RWPE1 (cell line): ENCODE measurements around the gene RGS3.
A peak's percentile ranks its signal among the peaks of the same experiment; 100 is the strongest.
"Not testable (repeated sequence)": the region's sequence is repeated elsewhere in the genome, so short reads cannot be mapped to it uniquely, and the experiment has no call there.

Source experiments
- CTCF ChIA-PET: fragments of 350-600 bp; sonication (Branson Sonifier 250); formaldehyde crosslinking; extraction: SDS; loops from one replicate; lab custom pipeline; 2021; lab: Yijun Ruan, JAX
- POLR2A ChIA-PET: fragments of 400-600 bp; formaldehyde crosslinking; extraction: SDS; loops from one replicate; lab custom pipeline; 2020; ENCODE audit warnings: antibody characterized with exemption; ENCODE audit not compliant: low non-redundant PET; lab: Yijun Ruan, JAX
- DNase-seq: peaks from one replicate; pipeline ENCODE4 v3.0.0; 2012; ENCODE audit warnings: low spot score
- H3K27ac ChIP-seq: fragments of 450-650 bp; 2 replicates; pipeline ENCODE4 v1.5.1; 2017
- TF ChIP-seq, protein P1 (sequence below): fragments of 450-650 bp; conservative IDR thresholded peaks from 2 replicates; pipeline ENCODE4 v1.5.1; 2017; ENCODE audit warnings: low read depth, mild to moderate bottlenecking

Gene RGS3

DNA sequence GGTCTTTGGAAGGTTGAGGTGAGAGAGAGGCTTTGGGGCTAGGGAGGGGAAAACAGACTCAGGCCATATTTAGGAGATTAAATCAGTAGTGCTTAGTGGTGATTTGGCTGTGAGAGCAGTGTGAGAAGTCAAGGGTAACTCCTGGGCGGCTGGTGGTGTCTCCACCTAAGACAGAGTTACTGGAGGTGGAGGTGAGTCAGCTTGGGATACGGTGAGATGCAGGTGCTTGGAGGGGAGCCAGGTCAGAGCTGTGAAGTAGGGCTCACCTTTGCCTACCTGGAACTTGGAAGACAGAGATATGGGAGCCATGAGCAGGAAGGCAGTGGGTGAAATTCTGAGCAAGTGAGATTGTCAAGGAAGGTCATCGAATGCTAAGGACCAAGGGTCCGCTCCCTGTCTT is 24.5 kb downstream of the RGS3 start:
- peak; percentile 77 for DNase-seq
- POLR2A ChIA-PET, result no interaction called here
- H3K27ac ChIP-seq, result no peak overlapping the region
- CTCF ChIA-PET, result no interaction called here
- TF ChIP-seq, protein P1, sequence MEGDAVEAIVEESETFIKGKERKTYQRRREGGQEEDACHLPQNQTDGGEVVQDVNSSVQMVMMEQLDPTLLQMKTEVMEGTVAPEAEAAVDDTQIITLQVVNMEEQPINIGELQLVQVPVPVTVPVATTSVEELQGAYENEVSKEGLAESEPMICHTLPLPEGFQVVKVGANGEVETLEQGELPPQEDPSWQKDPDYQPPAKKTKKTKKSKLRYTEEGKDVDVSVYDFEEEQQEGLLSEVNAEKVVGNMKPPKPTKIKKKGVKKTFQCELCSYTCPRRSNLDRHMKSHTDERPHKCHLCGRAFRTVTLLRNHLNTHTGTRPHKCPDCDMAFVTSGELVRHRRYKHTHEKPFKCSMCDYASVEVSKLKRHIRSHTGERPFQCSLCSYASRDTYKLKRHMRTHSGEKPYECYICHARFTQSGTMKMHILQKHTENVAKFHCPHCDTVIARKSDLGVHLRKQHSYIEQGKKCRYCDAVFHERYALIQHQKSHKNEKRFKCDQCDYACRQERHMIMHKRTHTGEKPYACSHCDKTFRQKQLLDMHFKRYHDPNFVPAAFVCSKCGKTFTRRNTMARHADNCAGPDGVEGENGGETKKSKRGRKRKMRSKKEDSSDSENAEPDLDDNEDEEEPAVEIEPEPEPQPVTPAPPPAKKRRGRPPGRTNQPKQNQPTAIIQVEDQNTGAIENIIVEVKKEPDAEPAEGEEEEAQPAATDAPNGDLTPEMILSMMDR, result no peak

DNA sequence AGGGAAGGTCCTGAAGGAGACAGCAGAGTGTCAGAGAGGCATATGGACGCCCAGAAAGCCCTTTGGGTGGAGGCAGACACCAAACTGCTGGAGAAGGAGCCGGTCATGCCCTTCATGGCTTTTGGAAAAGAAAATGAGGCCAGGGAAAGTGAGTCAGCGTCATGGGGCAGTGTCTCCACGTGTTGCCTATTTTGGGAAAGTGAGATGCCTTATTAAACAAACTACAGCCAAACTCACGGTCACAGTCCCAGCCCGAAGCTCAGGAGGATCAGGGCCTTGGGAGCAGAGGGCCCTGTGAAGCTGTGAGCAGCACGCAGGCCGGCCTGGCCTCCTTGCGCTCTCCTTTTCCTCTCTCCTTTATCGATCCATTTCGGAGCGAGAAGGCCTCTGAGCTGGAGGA is 25.0 kb downstream of the RGS3 start:
- DNase-seq, result no peak
- CTCF ChIA-PET, result no interaction called here
- no peak overlapping the region for H3K27ac ChIP-seq
- POLR2A ChIA-PET, result no interaction called here
- TF ChIP-seq, protein P1, result no peak

DNA sequence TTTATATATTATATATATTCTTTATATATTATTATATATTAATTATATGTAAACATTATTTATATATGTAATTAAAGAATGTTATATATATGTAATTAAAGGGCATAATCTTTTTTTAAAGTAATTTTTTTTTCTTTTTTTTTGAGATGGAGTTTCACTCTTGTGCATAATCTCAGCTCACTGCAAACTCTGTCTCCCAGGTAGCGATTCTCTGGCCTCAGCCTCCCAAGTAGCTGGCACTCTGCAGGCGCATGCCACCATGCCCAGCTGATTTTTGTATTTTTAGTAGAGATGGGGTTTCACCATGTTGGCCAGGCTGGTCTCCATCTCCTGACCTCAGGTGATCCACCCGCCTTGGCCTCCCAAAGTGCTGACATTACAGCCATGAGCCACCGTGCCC is 27.6 kb downstream of the RGS3 start:
- DNase-seq, POLR2A ChIA-PET, H3K27ac ChIP-seq: not testable (repeated sequence)
- CTCF ChIA-PET, result interaction anchor here (0.6 kb wide), 1 partner anchor 70 kb away, joined by 3 read pairs; no protein-coding TSS in a partner anchor

DNA sequence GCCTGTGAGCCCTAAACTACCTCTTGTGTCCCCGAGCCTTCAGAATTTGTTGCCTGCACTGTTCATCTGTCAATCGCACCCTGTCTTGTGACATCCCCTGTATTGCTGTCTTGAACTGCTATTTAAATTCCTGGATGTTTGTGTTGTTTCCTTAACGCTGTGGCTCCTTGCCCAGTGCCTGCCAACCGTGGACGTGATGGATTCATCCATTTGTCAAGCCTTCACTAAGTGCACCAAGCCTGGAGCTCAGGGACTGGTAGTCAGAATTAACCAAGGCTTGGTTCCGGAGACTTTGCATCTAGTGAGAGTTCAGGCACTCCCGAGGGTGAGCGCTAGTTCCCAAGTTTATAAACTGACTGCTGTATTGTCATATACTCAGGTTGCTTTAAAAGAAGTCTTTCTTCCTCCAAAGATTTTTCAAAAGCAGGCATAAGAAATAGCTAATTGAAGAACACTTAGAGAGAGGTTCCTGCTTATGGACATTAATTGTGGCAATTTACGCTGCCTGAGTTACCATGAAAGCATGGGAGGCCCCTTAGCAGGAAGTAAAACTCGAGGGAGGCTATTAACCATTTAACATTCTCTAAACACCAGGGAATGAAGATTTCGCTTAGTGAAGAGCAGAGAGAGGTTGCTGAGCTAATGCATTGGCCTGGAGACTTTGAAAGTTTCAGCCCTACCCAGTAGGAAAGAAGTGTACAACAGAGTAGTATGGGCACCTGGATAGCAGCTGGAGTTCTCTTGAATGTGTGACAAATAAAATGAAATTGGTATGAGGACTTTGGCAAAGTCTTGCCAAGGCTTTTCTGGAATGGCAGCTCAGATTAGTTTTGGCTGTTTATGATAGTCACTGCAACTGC is 29.0 kb downstream of the RGS3 start:
- ChIA-PET POLR2A (interaction anchor here (0.8 kb wide), 1 partner anchor 11 kb away, joined by 3 read pairs; no protein-coding TSS in a partner anchor), CTCF (interaction anchor here (0.7 to 0.9 kb wide), 2 partner anchors 165 to 737 kb away, joined by 3 read pairs; no protein-coding TSS in a partner anchor)
- TF ChIP-seq, protein P1, result no peak
- peak; percentile 43 for DNase-seq
- H3K27ac ChIP-seq, result no peak overlapping the region

DNA sequence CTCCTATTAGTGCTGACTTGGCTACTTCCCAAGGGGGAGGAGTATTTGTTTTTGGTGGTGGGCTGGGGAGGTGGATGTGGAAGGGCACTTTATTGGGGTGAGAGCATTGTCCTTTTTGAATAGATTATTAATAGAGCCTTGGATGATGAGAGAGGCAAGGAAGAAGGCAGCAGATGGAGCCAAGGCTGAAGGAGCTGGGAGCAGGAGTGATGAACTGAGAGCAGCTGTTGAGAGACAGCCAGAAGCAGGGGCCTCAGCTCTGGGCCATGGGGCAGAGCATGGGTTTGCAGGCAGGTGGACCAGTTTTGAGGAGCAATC is 29.6 kb downstream of the RGS3 start:
- no peak for DNase-seq
- TF ChIP-seq, protein P1, result no peak
- H3K27ac ChIP-seq, result no peak overlapping the region
- ChIA-PET POLR2A (interaction anchor here (0.8 kb wide), 1 partner anchor 10 kb away, joined by 3 read pairs; no protein-coding TSS in a partner anchor), CTCF (no interaction called here)

DNA sequence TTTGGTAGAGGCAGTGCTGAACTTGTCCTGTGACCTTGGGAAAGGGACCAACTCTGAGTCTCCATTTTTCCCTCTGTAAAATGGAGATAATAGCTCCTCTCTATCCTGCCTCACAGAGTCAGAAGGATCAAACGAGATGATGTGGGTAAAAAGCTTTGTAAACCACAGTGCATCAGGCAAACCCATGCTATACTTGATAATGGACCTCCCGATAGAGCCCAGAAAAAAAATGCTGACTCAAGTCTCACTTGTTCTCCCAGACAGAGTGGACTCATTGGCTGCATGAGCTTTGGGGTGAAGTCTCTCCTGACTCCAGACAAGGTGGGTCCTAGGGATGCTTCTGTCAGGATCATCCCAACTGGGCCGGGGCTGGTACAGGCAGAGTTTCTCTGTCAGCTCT is 32.0 kb downstream of the RGS3 start:
- DNase-seq, result no peak
- TF ChIP-seq, protein P1, result no peak
- ChIA-PET POLR2A (no interaction called here), CTCF (interaction anchor here (0.6 to 1.3 kb wide), 3 partner anchors 22 to 297 kb away, joined by 3 to 5 read pairs (median 5); no protein-coding TSS in a partner anchor)
- no peak overlapping the region for H3K27ac ChIP-seq

DNA sequence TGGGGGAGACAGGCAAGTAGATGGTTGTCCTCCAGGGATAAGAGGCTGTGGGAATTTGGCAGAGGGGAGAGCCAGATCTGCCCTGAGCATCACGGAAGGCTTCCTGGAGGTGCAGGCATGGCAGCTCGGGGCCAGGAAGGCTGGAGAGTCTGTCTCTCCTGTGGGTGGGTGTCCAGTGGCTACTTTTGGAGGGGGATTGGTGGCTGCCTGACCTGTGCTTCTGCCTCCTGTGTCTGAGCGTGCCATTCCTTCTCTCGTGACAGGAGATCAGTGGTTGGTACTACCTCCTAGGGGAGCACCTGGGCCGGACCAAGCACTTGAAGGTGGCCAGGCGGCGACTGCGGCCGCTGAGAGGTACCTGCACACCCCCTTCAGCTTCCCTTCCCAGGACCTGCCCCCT is 33.5 kb downstream of the RGS3 start:
- TF ChIP-seq, protein P1, result no peak
- no peak for DNase-seq
- CTCF ChIA-PET, result no interaction called here
- POLR2A ChIA-PET, result no interaction called here
- H3K27ac ChIP-seq, result no peak overlapping the region
